SW 1271 (cell line): ENCODE data around the gene SLC18A3.

Experiments
- DNase-seq, 2 experiments: peaks; one replicate each; lab custom pipeline; 2025; lab: John Stamatoyannopoulos, UW

The SLC18A3 gene

GRCh38 chr10:49651039-49651835, 41.1 kb downstream of the SLC18A3 start:
- DNase-seq, result no peak

GRCh38 chr10:49651917-49652316, 41.8 kb downstream of the SLC18A3 start:
- no peak for DNase-seq

- no peak for DNase-seq
These were observed 42.5 kb downstream of the SLC18A3 start for GRCh38 chr10:49652421-49653272.

- DNase-seq, result no peak
These were observed 43.3 kb downstream of the SLC18A3 start for GRCh38 chr10:49653273-49653929.

GRCh38 chr10:49654036-49654693, 44.1 kb downstream of the SLC18A3 start:
- no peak for DNase-seq

- no peak for DNase-seq
These were observed 45.0 kb downstream of the SLC18A3 start for GRCh38 chr10:49655099-49655498.

GRCh38 chr10:49656845-49657493, 46.9 kb downstream of the SLC18A3 start:
- no peak for DNase-seq

- no peak for DNase-seq
These were observed 47.5 kb downstream of the SLC18A3 start for GRCh38 chr10:49657606-49658005.

- DNase-seq, result no peak
These were observed 51.2 kb downstream of the SLC18A3 start for GRCh38 chr10:49661140-49661856.
